Transverse colon (tissue), 4 donors: Measurements from ENCODE around the gene SLC11A1. TPM values are rescaled to one million over a fixed set of nuclear protein-coding genes. Genes with fewer than 3 reads are reported as not detected.

Source experiments
- DNase-seq: peaks from one replicate; pipeline ENCODE4 v3.0.0-alpha.2; 2019
- H3K27ac ChIP-seq, 4 donors: fragments of 200-600 bp; sonication (generic); 2 replicates each; pipeline ENCODE4 v1.5.1; 2016 to 2018; ENCODE audit warnings: inconsistent platforms in 4 of 4
- H3K27me3 ChIP-seq: fragments of 200-600 bp; sonication (generic); 2 replicates; pipeline ENCODE4 v1.5.1; 2017; ENCODE audit warnings: inconsistent platforms
- H3K36me3 ChIP-seq, 4 donors: fragments of 200-600 bp; sonication (generic); 2 replicates each; pipeline ENCODE4 v1.5.1; 2017 to 2019; ENCODE audit warnings: inconsistent platforms in 4 of 4
- H3K4me1 ChIP-seq, 4 donors: fragments of 200-600 bp; sonication (generic); 2 replicates each; pipeline ENCODE4 v1.5.1; 2017 to 2020; ENCODE audit warnings: inconsistent platforms in 4 of 4
- H3K4me3 ChIP-seq, 4 donors: fragments of 200-600 bp; sonication (generic); 1 replicate in 1 of 4; 2 replicates in 3 of 4; pipeline versions ENCODE4 v1.5.1 to v1.6.1; 2017 to 2019; ENCODE audit warnings: inconsistent platforms in 4 of 4
- H3K9me3 ChIP-seq, 2 donors: fragments of 200-600 bp; sonication (generic); 2 replicates each; pipeline ENCODE4 v1.5.1; 2017 to 2019; ENCODE audit warnings: inconsistent platforms in 2 of 2
- EP300 ChIP-seq: sonication (generic); formaldehyde crosslinking; IDR thresholded peaks from one replicate; pipeline ENCODE4 v1.6.1; 2017; ENCODE audit warnings: antibody characterized with exemption, low read depth
- POLR2A ChIP-seq: fragments of 450-650 bp; IDR thresholded peaks from one replicate; pipeline ENCODE4 v1.6.1; 2016; ENCODE audit warnings: antibody characterized with exemption, mild to moderate bottlenecking, moderate library complexity
- POLR2AphosphoS5 ChIP-seq, 3 donors: sonication (generic); formaldehyde crosslinking; IDR thresholded peaks; one replicate each; pipeline ENCODE4 v1.6.1; 2016; ENCODE audit warnings: antibody characterized with exemption in 3 of 3
- WGBS, 2 donors: methylation state at CpG; one replicate each; pipeline ENCODE4 v1.1.5; 2018; ENCODE audit warnings: low coverage in 1 of 2; 5-methylcytosine and 5-hydroxymethylcytosine counted together
- in situ Hi-C, 4 donors: fragments of 200-750 bp; cut with MboI; loops; one replicate each; pipeline versions ENCODE4 v1.15.0 to v1.15.1; 2017; ENCODE audit warnings: low sequenced_read_pairs in 3 of 4, low pct_ligation_motif_present in 1 of 4, low pct_unique_long_range_greater_than_20kb in 1 of 4
- intact Hi-C: fragments of 100-400 bp; cut with DNase I; formaldehyde crosslinking; loops from one replicate; pipeline ENCODE4 v1.15.1; 2023; ENCODE audit warnings: low total_unique reads
- total RNA-seq, 4 donors: library from RNA; depleted of rRNA; stranded (reverse); fragments of >200 nt; gene quantifications; one replicate each; pipeline ENCODE4 v1.1.0, GENCODE V29; 2016
- TF ChIP-seq, protein P1 (sequence below), 5 experiments: fragments of 200-600 bp in 3 of 5; fragments of 450-650 bp in 2 of 5; sonication (generic) in 3 of 5; IDR thresholded peaks; 1 replicate in 2 of 5; 2 replicates in 3 of 5; pipeline ENCODE4 v1.5.1; 2016 to 2017; ENCODE audit warnings: antibody characterized with exemption in 5 of 5, inconsistent platforms in 3 of 5, mild to moderate bottlenecking in 2 of 5, moderate library complexity in 1 of 5

Gene SLC11A1
- total RNA-seq, 4 donors from 2014 or later, result 2.6 to 8.4 (median 6.3) TPM

DNA sequence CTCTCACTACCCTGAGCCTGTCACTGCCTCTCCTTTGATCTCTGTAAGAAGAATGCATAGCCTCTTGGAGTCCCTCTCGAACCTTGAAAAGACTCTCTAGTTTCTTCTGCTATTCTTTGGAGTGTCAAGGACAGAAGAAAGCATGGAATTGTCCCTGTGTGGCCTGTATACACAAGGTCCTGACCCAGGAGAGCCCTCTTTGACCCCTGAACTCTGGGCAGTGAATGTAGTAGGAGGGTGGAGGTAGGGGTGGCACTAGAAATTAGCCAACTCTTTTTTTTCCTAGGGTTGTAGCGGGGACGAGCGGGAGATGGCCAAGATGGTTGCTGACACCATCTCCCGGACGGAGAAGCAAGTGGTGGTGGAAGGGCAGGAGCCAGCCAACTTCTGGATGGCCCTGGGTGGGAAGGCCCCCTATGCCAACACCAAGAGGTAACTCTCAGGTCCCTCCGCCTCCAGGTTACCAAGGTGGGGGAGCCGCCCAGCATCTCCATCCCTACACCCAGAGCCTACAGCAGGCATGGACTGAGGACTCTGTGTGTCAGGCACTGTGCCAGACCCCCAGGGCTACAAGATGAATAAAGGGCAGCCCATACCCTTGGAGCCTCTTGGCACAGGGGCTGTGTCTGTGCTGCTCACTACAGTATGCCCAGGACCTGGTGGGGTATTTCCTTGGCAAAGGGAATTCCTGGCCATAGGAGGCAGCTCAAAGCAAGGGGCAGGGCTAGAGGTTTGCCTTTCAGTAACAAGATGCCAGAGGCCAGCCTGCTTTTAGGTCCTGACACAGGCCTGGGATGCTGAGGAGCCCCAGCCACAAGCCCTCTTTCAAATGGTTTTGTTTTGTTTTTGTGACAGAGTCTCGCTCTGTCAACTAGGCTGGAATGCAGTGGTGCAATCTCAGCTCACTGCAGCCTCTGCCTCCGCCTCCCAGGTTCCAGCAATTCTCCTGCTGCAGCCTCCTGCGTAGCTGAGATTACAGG lies 53.2 kb downstream of the SLC11A1 start:
- peaks cover 0 to 5% (median 0%) of the 10 kb centered on the region in 4 donors for H3K36me3 ChIP-seq
- H3K4me1 ChIP-seq, result peaks cover 0 to 5% (median 0%) of the 10 kb centered on the region in 4 donors
- in situ Hi-C loops (no loop called here), intact Hi-C loops (no loop called here)
- H3K9me3 ChIP-seq, result no peaks in the 10 kb centered on the region
- TF ChIP-seq, protein P1, sequence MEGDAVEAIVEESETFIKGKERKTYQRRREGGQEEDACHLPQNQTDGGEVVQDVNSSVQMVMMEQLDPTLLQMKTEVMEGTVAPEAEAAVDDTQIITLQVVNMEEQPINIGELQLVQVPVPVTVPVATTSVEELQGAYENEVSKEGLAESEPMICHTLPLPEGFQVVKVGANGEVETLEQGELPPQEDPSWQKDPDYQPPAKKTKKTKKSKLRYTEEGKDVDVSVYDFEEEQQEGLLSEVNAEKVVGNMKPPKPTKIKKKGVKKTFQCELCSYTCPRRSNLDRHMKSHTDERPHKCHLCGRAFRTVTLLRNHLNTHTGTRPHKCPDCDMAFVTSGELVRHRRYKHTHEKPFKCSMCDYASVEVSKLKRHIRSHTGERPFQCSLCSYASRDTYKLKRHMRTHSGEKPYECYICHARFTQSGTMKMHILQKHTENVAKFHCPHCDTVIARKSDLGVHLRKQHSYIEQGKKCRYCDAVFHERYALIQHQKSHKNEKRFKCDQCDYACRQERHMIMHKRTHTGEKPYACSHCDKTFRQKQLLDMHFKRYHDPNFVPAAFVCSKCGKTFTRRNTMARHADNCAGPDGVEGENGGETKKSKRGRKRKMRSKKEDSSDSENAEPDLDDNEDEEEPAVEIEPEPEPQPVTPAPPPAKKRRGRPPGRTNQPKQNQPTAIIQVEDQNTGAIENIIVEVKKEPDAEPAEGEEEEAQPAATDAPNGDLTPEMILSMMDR (IDR thresholded peaks at IDR 0.05), result no peak
- TF ChIP-seq POLR2AphosphoS5 (IDR thresholded peaks at IDR 0.05) (no peak), EP300 (no peak), POLR2A (no peak)
- H3K4me3 ChIP-seq, result no peak overlapping the region
- peak; percentile 2 for DNase-seq
- H3K27ac ChIP-seq, result no peak overlapping the region
- H3K27me3 ChIP-seq, result no peaks in the 10 kb centered on the region
- WGBS, 2 donors, result 86% methylated on average over 11 of the region's 11 CpGs; no CpG with 5 or more reads in 1 of the 2 donors

DNA sequence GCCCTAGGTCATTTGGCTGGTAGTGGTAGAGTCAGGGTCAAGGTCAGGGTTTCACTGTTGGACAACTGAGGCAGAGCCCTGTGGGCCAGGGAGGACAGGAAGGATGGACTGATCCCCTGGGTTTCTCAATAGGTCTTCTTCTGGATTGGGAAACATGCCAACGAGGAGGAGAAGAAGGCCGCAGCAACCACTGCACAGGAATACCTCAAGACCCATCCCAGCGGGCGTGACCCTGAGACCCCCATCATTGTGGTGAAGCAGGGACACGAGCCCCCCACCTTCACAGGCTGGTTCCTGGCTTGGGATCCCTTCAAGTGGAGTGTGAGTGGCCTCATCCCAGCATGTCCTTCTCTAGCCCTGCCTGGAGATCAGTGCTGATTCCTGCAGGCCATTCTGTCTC lies 54.9 kb downstream of the SLC11A1 start:
- peaks cover 0 to 5% (median 0%) of the 10 kb centered on the region in 4 donors for H3K36me3 ChIP-seq
- in situ Hi-C loops, result no loop called here
- no peak overlapping the region for H3K4me3 ChIP-seq
- no peak for DNase-seq
- 80% methylated on average over 5 of the region's 5 CpGs; no CpG with 5 or more reads in 1 of the 2 donors for WGBS, 2 donors
- peaks cover 0 to 5% (median 0%) of the 10 kb centered on the region in 4 donors for H3K4me1 ChIP-seq
- intact Hi-C loops, result no loop called here
- H3K27me3 ChIP-seq, result no peaks in the 10 kb centered on the region
- no peaks in the 10 kb centered on the region for H3K9me3 ChIP-seq
- no peak overlapping the region for H3K27ac ChIP-seq
- TF ChIP-seq POLR2A (no peak), POLR2AphosphoS5 (IDR thresholded peaks at IDR 0.05) (no peak), EP300 (no peak)
- TF ChIP-seq, protein P1 (IDR thresholded peaks at IDR 0.05), result no peak

DNA sequence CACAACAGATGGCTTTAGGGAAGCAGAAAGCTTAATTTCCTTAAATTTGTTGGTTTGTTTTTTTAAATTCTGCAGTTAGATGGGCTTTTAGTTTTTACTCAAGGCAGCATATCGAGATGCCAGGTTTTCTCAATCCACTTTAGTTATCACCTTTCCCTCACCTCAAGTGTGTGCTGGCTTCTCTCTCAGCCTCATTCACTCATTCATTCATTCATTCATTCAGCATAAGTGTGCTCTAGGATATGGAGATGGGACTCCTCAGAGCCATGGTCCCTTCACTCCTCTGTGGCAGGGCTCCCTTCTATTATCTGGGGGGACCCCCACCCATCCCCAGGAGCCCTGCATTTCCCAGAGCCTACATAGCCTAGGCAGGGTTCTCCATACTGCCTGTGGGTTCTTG lies 55.9 kb downstream of the SLC11A1 start:
- in situ Hi-C loops, result no loop called here
- H3K4me1 ChIP-seq, result peaks cover 0 to 5% (median 0%) of the 10 kb centered on the region in 4 donors
- H3K27me3 ChIP-seq, result no peaks in the 10 kb centered on the region
- H3K36me3 ChIP-seq, result peaks cover 0 to 5% (median 0%) of the 10 kb centered on the region in 4 donors
- TF ChIP-seq POLR2AphosphoS5 (IDR thresholded peaks at IDR 0.05) (no peak), EP300 (no peak), POLR2A (no peak)
- TF ChIP-seq, protein P1 (IDR thresholded peaks at IDR 0.05), result no peak
- H3K4me3 ChIP-seq, result no peak overlapping the region
- 96 to 100% methylated on average over 1 of the region's 1 CpG for WGBS, 2 donors
- H3K9me3 ChIP-seq, result no peaks in the 10 kb centered on the region
- H3K27ac ChIP-seq, result peak overlapping the region in 2 of 4 donors; percentile 26 to 36
- no peak for DNase-seq
- intact Hi-C loops, result no loop called here

DNA sequence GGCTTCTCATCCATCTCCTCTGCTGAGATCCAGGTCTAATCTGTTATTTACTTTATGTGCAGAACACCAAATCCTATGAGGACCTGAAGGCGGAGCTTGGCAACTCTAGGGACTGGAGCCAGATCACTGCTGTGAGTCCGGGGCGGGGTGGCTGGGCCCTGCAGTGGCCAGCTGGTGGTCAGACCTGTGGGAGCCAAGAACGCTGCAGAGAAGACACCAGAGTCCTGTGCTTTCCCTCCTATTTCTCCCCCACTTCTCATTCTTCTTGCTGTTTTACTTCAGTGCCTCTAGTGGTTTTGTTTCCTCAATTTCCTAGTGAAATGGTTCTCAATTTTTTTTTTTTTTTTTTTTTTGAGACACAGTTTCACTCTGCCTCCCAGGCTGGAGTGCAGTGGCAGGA lies 56.5 kb downstream of the SLC11A1 start:
- Histone ChIP-seq H3K4me3 (no peak overlapping the region), H3K36me3 (peaks cover 0 to 5% (median 0%) of the 10 kb centered on the region in 4 donors), H3K4me1 (peaks cover 0 to 8% (median under 1%) of the 10 kb centered on the region in 4 donors), H3K27me3 (no peaks in the 10 kb centered on the region), H3K27ac (peak overlapping the region in 2 of 4 donors; percentile 26 to 36), H3K9me3 (no peaks in the 10 kb centered on the region)
- in situ Hi-C loops, result no loop called here
- 63% methylated on average over 4 of the region's 4 CpGs; no CpG with 5 or more reads in 1 of the 2 donors for WGBS, 2 donors
- TF ChIP-seq EP300, result no peak
- TF ChIP-seq POLR2A, result no peak
- TF ChIP-seq, protein P1 (IDR thresholded peaks at IDR 0.05), result no peak
- no peak for TF ChIP-seq POLR2AphosphoS5 (IDR thresholded peaks at IDR 0.05)
- intact Hi-C loops, result no loop called here
- DNase-seq, result peak; percentile 23
